Measurements from ENCODE around the gene RAP1B.
"Not testable (repeated sequence)": the region's sequence is repeated elsewhere in the genome, so short reads cannot be mapped to it uniquely, and the experiment has no call there.

The RAP1B gene

GRCh38 chr12:68637439-68637838, 26.7 kb downstream of the RAP1B start:
- DNase-seq: not testable (repeated sequence)

GRCh38 chr12:68638171-68638570, 27.5 kb downstream of the RAP1B start:
- no peak for DNase-seq

GRCh38 chr12:68638721-68639395, 28.2 kb downstream of the RAP1B start:
- DNase-seq: no peak

GRCh38 chr12:68639396-68639767, 28.7 kb downstream of the RAP1B start:
- no peak for DNase-seq

- no peak for DNase-seq
Observed at GRCh38 chr12:68641138-68641537, 30.4 kb downstream of the RAP1B start.

GRCh38 chr12:68646484-68646883, 35.8 kb downstream of the RAP1B start:
- no peak for DNase-seq

GRCh38 chr12:68647507-68647906, 36.8 kb downstream of the RAP1B start:
- DNase-seq: no peak

GRCh38 chr12:68648179-68648578, 37.5 kb downstream of the RAP1B start:
- DNase-seq: no peak

GRCh38 chr12:68665016-68665569, 54.4 kb downstream of the RAP1B start:
- DNase-seq: no peak

- DNase-seq: no peak
Observed at GRCh38 chr12:68667291-68667690, 56.6 kb downstream of the RAP1B start.

GRCh38 chr12:68667896-68668295, 57.2 kb downstream of the RAP1B start:
- DNase-seq: no peak

GRCh38 chr12:68671179-68671578, 60.5 kb downstream of the RAP1B start:
- DNase-seq: no peak

GRCh38 chr12:68673788-68674187, 63.1 kb downstream of the RAP1B start:
- DNase-seq: no peak

GRCh38 chr12:68674376-68674775, 63.7 kb downstream of the RAP1B start:
- no peak for DNase-seq

GRCh38 chr12:68675101-68675842, 64.6 kb downstream of the RAP1B start:
- DNase-seq: no peak

- not testable (repeated sequence) for DNase-seq
Observed at GRCh38 chr12:68676854-68677253, 66.2 kb downstream of the RAP1B start.

- no peak for DNase-seq
Observed at GRCh38 chr12:68686262-68686594, 75.5 kb downstream of the RAP1B start.

- DNase-seq: peak; percentile 95
Observed at GRCh38 chr12:68686595-68687521, 76.2 kb downstream of the RAP1B start, which contains the start of gene NUP107. TSS of gene NUP107 (plus strand) at chr12:68686978. CDS start at chr12:68687066, 88 bp downstream.

GRCh38 chr12:68695454-68695853, 84.8 kb downstream of the RAP1B start:
- no peak for DNase-seq

GRCh38 chr12:68699486-68699885, 88.8 kb downstream of the RAP1B start:
- DNase-seq: no peak

Data from NCI-H748 treated with DMSO at 0.1 percent for 48 hours (cell line).